NB4 (cell line): ENCODE data around the gene IQSEC3.

Source experiments
- CTCF ChIP-seq: IDR thresholded peaks from one replicate; pipeline ENCODE4 v1.5.1; 2012; ENCODE audit warnings: low read depth, low read length
- MAX ChIP-seq: IDR thresholded peaks from 2 replicates; pipeline ENCODE4 v1.6.1; 2011; ENCODE audit warnings: low read depth, low read length
- MYC ChIP-seq: IDR thresholded peaks from 2 replicates; pipeline ENCODE4 v1.6.1; 2011; ENCODE audit warnings: low read depth, low read length
- POLR2A ChIP-seq: IDR thresholded peaks from 2 replicates; pipeline ENCODE4 v1.6.1; 2011; ENCODE audit warnings: mild to moderate bottlenecking; ENCODE audit not compliant: insufficient read length; ENCODE audit errors: extremely low read depth

- TF ChIP-seq CTCF (no peak), POLR2A (no peak), MYC (no peak), MAX (no peak)
Observed at GRCh38 chr12:218728-219590, 152.4 kb downstream of the IQSEC3 start.
